K562 (cell line): ENCODE measurements around the gene LTA. TPM values are rescaled to one million over a fixed set of nuclear protein-coding genes. Genes with fewer than 3 reads are reported as not detected.

Experiments used
- ATAC-seq: fragments of 200-7000 bp; cut with Tn5 transposase; 3 replicates; pipeline ENCODE4 v1.9.1; 2020; ENCODE audit warnings: moderate library complexity
- BruUV-seq: library from RNA; stranded (reverse); fragments of 400-500 nt; replicated peaks from 2 replicates; lab custom pipeline; 2021; lab: Mats Ljungman, UMichigan
- CTCF ChIA-PET: fragments of 300-600 bp; formaldehyde crosslinking; extraction: SDS; loops from one replicate; lab custom pipeline; 2021; ENCODE audit warnings: low intra/inter-chr PET ratio; lab: Yijun Ruan, JAX
- POLR2A ChIA-PET: fragments of 300-600, 350-650 bp; sonication (Branson Sonifier 250); formaldehyde crosslinking; extraction: SDS; loops from one replicate; lab custom pipeline; 2021; ENCODE audit warnings: antibody characterized with exemption, inconsistent platforms; lab: Yijun Ruan, JAX
- DNase-seq, 4 experiments: peaks; one replicate each; pipeline versions ENCODE4 v3.0.0 to v3.0.0-alpha.2; 2011 to 2018; ENCODE audit warnings: low spot score in 3 of 4, mixed read lengths in 3 of 4; ENCODE audit errors: extremely low read depth in 1 of 4
- FAIRE-seq: peaks from 2 replicates; lab custom pipeline; 2011; peaks lifted over from hg19 to GRCh38; lab: Jason Lieb, UNC
- H2AFZ ChIP-seq: 2 replicates; pipeline ENCODE4 v1.6.0; 2011; ENCODE audit warnings: low read depth, low read length, control low read depth, inconsistent platforms
- H3K27ac ChIP-seq: fragments of 200-600 bp; 3 replicates; pipeline ENCODE4 v1.8.0; 2011; ENCODE audit warnings: low read depth, mild to moderate bottlenecking, control low read depth, inconsistent platforms, low read length, moderate library complexity, mixed read lengths; ENCODE audit errors: extremely low read depth
- H3K27me3 ChIP-seq, 2 experiments: fragments of 300-600 bp in 1 of 2; 2 replicates in 1 of 2; 3 replicates in 1 of 2; pipeline versions ENCODE4 v1.6.0 to v1.8.0; 2011; ENCODE audit warnings: inconsistent platforms in 2 of 2, low read length in 2 of 2, mild to moderate bottlenecking in 1 of 2, mixed read lengths in 1 of 2, moderate library complexity in 1 of 2; ENCODE audit not compliant: control insufficient read depth in 2 of 2, insufficient read depth in 2 of 2
- H3K36me3 ChIP-seq: fragments of 300-600 bp; 3 replicates; pipeline ENCODE4 v1.8.0; 2011; ENCODE audit warnings: mild to moderate bottlenecking, low read length, inconsistent platforms; ENCODE audit not compliant: control insufficient read depth, insufficient read depth
- H3K4me1 ChIP-seq, 2 experiments: fragments of 200-600 bp in 1 of 2; replicated peaks in 1 of 2; 2 replicates in 1 of 2; 3 replicates in 1 of 2; pipeline versions ENCODE4 v1.5.1 to v1.8.0; 2011; ENCODE audit warnings: inconsistent platforms in 2 of 2, low read length in 2 of 2, mild to moderate bottlenecking in 1 of 2, mixed read lengths in 1 of 2, moderate library complexity in 1 of 2; ENCODE audit not compliant: control insufficient read depth in 2 of 2, insufficient read depth in 2 of 2
- H3K4me2 ChIP-seq: 2 replicates; pipeline ENCODE4 v1.6.1; 2011; ENCODE audit warnings: low read length, control low read depth, inconsistent platforms, mixed read lengths; ENCODE audit not compliant: insufficient read depth
- H3K4me3 ChIP-seq: fragments of 200-600 bp; sonication (generic), shearing (Covaris generic); 2 replicates; pipeline ENCODE4 v1.5.1; 2016; ENCODE audit warnings: control low read depth, inconsistent platforms
- H3K79me2 ChIP-seq: fragments of 200-600 bp; 3 replicates; pipeline ENCODE4 v1.8.0; 2011; ENCODE audit warnings: low read length, inconsistent platforms; ENCODE audit not compliant: control insufficient read depth, insufficient read depth
- H3K9ac ChIP-seq, 2 experiments: 2 replicates each; pipeline versions ENCODE4 v1.6.0 to v1.6.1; 2011; ENCODE audit warnings: low read depth in 2 of 2, low read length in 2 of 2, control low read depth in 1 of 2, inconsistent platforms in 1 of 2, mild to moderate bottlenecking in 1 of 2, mixed read lengths in 1 of 2; ENCODE audit not compliant: insufficient read depth in 1 of 2
- H3K9me1 ChIP-seq: one replicate; pipeline ENCODE4 v1.6.0; 2011; ENCODE audit warnings: inconsistent platforms, mild to moderate bottlenecking, low read length, moderate library complexity; ENCODE audit not compliant: control insufficient read depth, insufficient read depth
- H3K9me3 ChIP-seq: replicated peaks from 2 replicates; pipeline ENCODE4 v1.5.1; 2011; ENCODE audit warnings: low read depth, low read length, inconsistent platforms; ENCODE audit not compliant: control insufficient read depth, insufficient read depth
- H4K20me1 ChIP-seq: replicated peaks from 2 replicates; pipeline ENCODE4 v1.6.1; 2011; ENCODE audit warnings: low read length, inconsistent platforms, mixed read lengths; ENCODE audit not compliant: control insufficient read depth, insufficient read depth
- CBFA2T3 ChIP-seq: fragments of 450-650 bp; IDR thresholded peaks from 2 replicates; pipeline ENCODE4 v1.6.1; 2017
- CGGBP1 ChIP-seq: fragments of 250-450 bp; sonication (Bioruptor Pico); IDR thresholded peaks from 2 replicates; pipeline ENCODE4 v1.9.0; 2021; ENCODE audit warnings: mild to moderate bottlenecking
- CXXC5 ChIP-seq: fragments of 250-450 bp; sonication (Bioruptor Pico); IDR thresholded peaks from 2 replicates; pipeline ENCODE4 v1.8.0; 2022; ENCODE audit warnings: inconsistent platforms, mild to moderate bottlenecking, moderate library complexity
- HNRNPUL1 ChIP-seq: fragments of 200-400 bp; formaldehyde crosslinking; IDR thresholded peaks from 2 replicates; pipeline ENCODE4 v1.6.1; 2017; ENCODE audit warnings: low read length
- MYNN ChIP-seq, 2 experiments: sonication (generic); formaldehyde crosslinking in 1 of 2; IDR thresholded peaks; 2 replicates each; pipeline versions ENCODE4 v1.5.0 to v1.6.1; 2016 to 2020; ENCODE audit warnings: antibody characterized with exemption in 1 of 2, missing genetic modification reagents in 1 of 2
- NFE2L1 ChIP-seq: fragments of 450-650 bp; IDR thresholded peaks from 2 replicates; pipeline ENCODE4 v1.6.1; 2016; ENCODE audit warnings: missing genetic modification characterization, low read depth, mild to moderate bottlenecking, missing compliant biosample characterization, moderate library complexity, borderline replicate concordance
- PML ChIP-seq: IDR thresholded peaks from 2 replicates; pipeline ENCODE4 v1.6.1; 2012; ENCODE audit warnings: low read length, inconsistent platforms
- POLR2A ChIP-seq: fragments of 450-650 bp; conservative IDR thresholded peaks from 2 replicates; pipeline ENCODE4 v1.6.1; 2016
- POLR2B ChIP-seq: fragments of 450-650 bp; IDR thresholded peaks from 2 replicates; pipeline ENCODE4 v1.6.1; 2018; ENCODE audit warnings: low read depth; ENCODE audit not compliant: partially characterized antibody
- POU5F1 ChIP-seq: fragments of 150-350 bp; IDR thresholded peaks from 2 replicates; pipeline ENCODE4 v1.6.1; 2014; ENCODE audit warnings: borderline replicate concordance, low read length, low read depth, mild to moderate bottlenecking; ENCODE audit not compliant: partially characterized antibody
- SMARCC2 ChIP-seq: fragments of 450-650 bp; IDR thresholded peaks from 2 replicates; pipeline ENCODE4 v1.6.1; 2017; ENCODE audit warnings: antibody characterized with exemption, moderate library complexity, mild to moderate bottlenecking, low read depth
- ZBTB26 ChIP-seq: fragments of 450-650 bp; formaldehyde crosslinking; IDR thresholded peaks from 2 replicates; pipeline ENCODE4 v1.4.0; 2022; ENCODE audit warnings: missing genetic modification characterization
- ZNF174 ChIP-seq: fragments of 250-450 bp; sonication (Bioruptor Pico); IDR thresholded peaks from 2 replicates; pipeline ENCODE4 v1.4.0; 2020; ENCODE audit warnings: mild to moderate bottlenecking
- ZNF318 ChIP-seq, 2 experiments: fragments of 450-650 bp; IDR thresholded peaks; 2 replicates each; pipeline ENCODE4 v1.6.1; 2016; ENCODE audit warnings: mild to moderate bottlenecking in 2 of 2, borderline replicate concordance in 1 of 2, low read depth in 1 of 2, moderate library complexity in 1 of 2
- WGBS: fragments of 100-300 bp; shearing (Covaris generic); methylation state at CpG from one replicate; pipeline ENCODE4 v1.1.6; 2016; ENCODE audit warnings: low coverage, mixed read lengths; ENCODE audit not compliant: insufficient coverage; ENCODE audit errors: missing lambda C conversion rate; 5-methylcytosine and 5-hydroxymethylcytosine counted together
- in situ Hi-C: fragments of 300-500 bp; cut with MboI; formaldehyde crosslinking; loops from 4 replicates; pipeline ENCODE4 v1.15.0; 2018; ENCODE audit warnings: inconsistent platforms, mixed read lengths
- intact Hi-C: fragments of 100-400 bp; cut with micrococcal nuclease; formaldehyde crosslinking; loops from 2 replicates; pipeline ENCODE4 v1.14.2; 2022
- polyA plus RNA-seq, 8 experiments: library from polyadenylated mRNA; depleted of rRNA in 4 of 8; stranded (reverse) in 5 of 8; unstranded in 3 of 8; fragments of >200 nt; fragmentation: Nextera tagmentation in 2 of 8; fragmentation: Illumina TruSeq in 1 of 8; extraction: Ambion mirVana in 2 of 8; extraction: Trizol in 1 of 8; gene quantifications; 2 replicates each; pipeline versions ENCODE4 v1.2.1 to v1.2.3, GENCODE V29; 2011 to 2014; ENCODE audit warnings: inconsistent platforms in 1 of 8, missing spikeins in 1 of 8
- total RNA-seq, 7 experiments: library from RNA; depleted of rRNA in 6 of 7; stranded (reverse); fragments of >200 nt in 6 of 7; fragmentation: Illumina TruSeq in 2 of 7; extraction: Trizol in 2 of 7; gene quantifications; 2 replicates each; pipeline versions ENCODE4 v1.2.1 to v1.2.3, GENCODE V29; 2011 to 2021; ENCODE audit warnings: low replicate concordance in 1 of 7

Gene LTA
- total and polyA plus RNA-seq, 9 of the 15 experiments (the other 6 are each of a cell fraction or from before 2014, with no cell fraction given) = 0.80 TPM; not detected in 8

GRCh38 chr6:31534011-31534410 lies 38.1 kb upstream of the LTA start:
- no peak for DNase-seq
- H3K27me3 ChIP-seq = no peaks in the 10 kb centered on the region
- H3K4me2 ChIP-seq = no peak overlapping the region
- H2AFZ ChIP-seq = no peak overlapping the region
- no peak overlapping the region for H3K27ac ChIP-seq
- intact Hi-C loops = no loop called here
- H3K9me1 ChIP-seq = peaks cover 8% of the 10 kb centered on the region
- ChIA-PET POLR2A (interaction anchor here (0.7 to 1.5 kb wide), 4 partner anchors 10 to 103 kb away, joined by 3 to 5 read pairs (median 4); partner anchors contain the start of gene NFKBIL1), CTCF (no interaction called here)
- 96% methylated on average over 6 of the region's 6 CpGs for WGBS
- peaks cover 58% of the 10 kb centered on the region for H3K79me2 ChIP-seq
- H3K9me3 ChIP-seq = no peaks in the 10 kb centered on the region
- in situ Hi-C loops = loop anchor here (5.0 to 25.0 kb wide), 2 partner anchors 37 to 1428 kb away; partner anchors contain the start of genes BRD2, HLA-DMA and MICB
- H3K9ac ChIP-seq = peak overlapping the region in 1 of 2 experiments; percentile 22; a peak in 1 of 4 replicates
- ATAC-seq = no peak
- H3K4me1 ChIP-seq = peaks cover 4 to 12% of the 10 kb centered on the region in 2 experiments; a peak in 4 of 5 replicates
- FAIRE-seq = no peak
- BruUV-seq = TSS peak; percentile 14
- H3K4me3 ChIP-seq = no peak overlapping the region
- peaks cover 95% of the 10 kb centered on the region for H3K36me3 ChIP-seq
- peaks cover 48% of the 10 kb centered on the region for H4K20me1 ChIP-seq
- peak; percentile 58 for TF ChIP-seq POLR2A
- TF ChIP-seq CXXC5 (CRISPR knock-in tag) = no peak
- TF ChIP-seq ZNF318 (IDR thresholded peaks at IDR 0.05; ENCODE audit: borderline replicate concordance in 1 of 2, low read depth in 1 of 2) = no peak
- TF ChIP-seq MYNN (IDR thresholded peaks at IDR 0.05) = peak; percentile 52
- no peak for TF ChIP-seq MYNN (CRISPR knock-in tag; IDR thresholded peaks at IDR 0.05)
- no peak for TF ChIP-seq ZBTB26 (CRISPR knock-in tag)
- TF ChIP-seq CGGBP1 = no peak
- no peak for TF ChIP-seq ZNF174 (CRISPR knock-in tag)
- 0 out of 2 replicates have a peak, but pooled peaks have one; percentile 26 for TF ChIP-seq PML
- TF ChIP-seq SMARCC2 = no peak
- no peak for TF ChIP-seq POU5F1
- no peak for TF ChIP-seq NFE2L1 (tag)
- TF ChIP-seq HNRNPUL1 = no peak
- TF ChIP-seq CBFA2T3 = no peak
- TF ChIP-seq POLR2B = peak; percentile 66
